Adrenal gland (tissue), 12 donors: ENCODE measurements around the gene KIF11. TPM values are rescaled to one million over a fixed set of nuclear protein-coding genes. Genes with fewer than 3 reads are reported as not detected.

Experiments used
- DNase-seq, 7 donors: peaks; one replicate each; pipeline ENCODE4 v3.0.0-alpha.2; 2019 to 2020
- H3K27ac ChIP-seq, 5 donors: fragments of 200-600 bp; sonication (generic) in 4 of 5; 1 replicate in 3 of 5; 2 replicates in 2 of 5; pipeline versions ENCODE4 v1.5.1 to v1.8.0; 2016 to 2020; ENCODE audit warnings: mild to moderate bottlenecking in 1 of 5
- H3K27me3 ChIP-seq: fragments of 200-600 bp; 2 replicates; pipeline ENCODE4 v1.8.0; 2021
- H3K36me3 ChIP-seq, 2 donors: fragments of 200-600 bp; replicated peaks in 1 of 2; 1 replicate in 1 of 2; 2 replicates in 1 of 2; pipeline versions ENCODE4 v1.5.1 to v1.8.0; 2018 to 2022
- H3K4me1 ChIP-seq, 2 donors: fragments of 200-600 bp; replicated peaks in 1 of 2; 1 replicate in 1 of 2; 2 replicates in 1 of 2; pipeline versions ENCODE4 v1.5.1 to v1.8.0; 2018 to 2021
- H3K4me3 ChIP-seq, 4 donors: fragments of 200-600 bp; sonication (generic) in 3 of 4; one replicate each; pipeline ENCODE4 v1.5.1; 2016 to 2018
- H3K9me3 ChIP-seq, 3 donors: fragments of 200-600 bp; sonication (generic) in 1 of 3; replicated peaks in 1 of 3; 1 replicate in 2 of 3; 2 replicates in 1 of 3; pipeline versions ENCODE4 v1.5.1 to v1.8.0; 2016 to 2021
- POLR2A ChIP-seq, 2 donors: fragments of 450-650 bp; IDR thresholded peaks; one replicate each; pipeline ENCODE4 v1.6.1; 2017; ENCODE audit warnings: antibody characterized with exemption in 2 of 2, mild to moderate bottlenecking in 2 of 2, moderate library complexity in 1 of 2
- WGBS, 4 donors: extraction: QIAGEN DNeasy Blood & Tissue Kit in 2 of 4; methylation state at CpG; one replicate each; pipeline versions ENCODE4 v1.1.5 to v1.1.7; 2013 to 2017; 5-methylcytosine and 5-hydroxymethylcytosine counted together
- intact Hi-C, 2 donors: fragments of 100-400 bp; cut with DNase I; formaldehyde crosslinking; loops; one replicate each; pipeline versions ENCODE4 v1.14.1 to v1.15.0; 2022 to 2023
- polyA plus RNA-seq, 3 donors: library from polyadenylated mRNA; stranded (reverse); fragments of 200-250 nt in 2 of 3; fragments of 350-450 nt in 1 of 3; fragmentation: Illumina TruSeq in 1 of 3; extraction: RNeasy Lipid Tissue Mini Kit (QIAGEN cat#74804) in 1 of 3; gene quantifications; one replicate each; pipeline ENCODE4 v1.2.3, GENCODE V29; 2013 to 2014
- total RNA-seq, 9 donors: library from RNA; depleted of rRNA in 4 of 9; stranded (reverse); fragments of >200 nt in 4 of 9; fragments of 120-200 nt in 1 of 9; fragmentation: NEBNext Ultra II Directional in 1 of 9; extraction: Animal tissue kit (Norgen Biotek cat#: 25700) in 1 of 9; gene quantifications; one replicate each; pipeline versions ENCODE4 v1.1.0 to v1.2.4, GENCODE V29; 2013 to 2023
- TF ChIP-seq, protein P1 (sequence below), 6 experiments: fragments of 450-650 bp in 4 of 6; fragments of 200-600 bp in 2 of 6; sonication (generic) in 1 of 6; IDR thresholded peaks; 1 replicate in 5 of 6; 2 replicates in 1 of 6; pipeline versions ENCODE4 v1.5.1 to v1.8.0; 2016 to 2021; ENCODE audit warnings: antibody characterized with exemption in 6 of 6, mild to moderate bottlenecking in 2 of 6, moderate library complexity in 1 of 6
- donor health status: healthy with polysubstance abuse.
- donor health status: Bipolar disorder and iron deficiency.
- donor health status: DM: yes; HTN: yes; CAD: no.
- donor health status: DM: no; HTN: no; CAD: no.
- donor health status: DM: no; HTN: no; CAD: no.
- donor health status: DM: yes; HTN: yes; CAD: no.

Gene KIF11
- total and polyA plus RNA-seq, 12 donors: 0.30 to 11.6 (median 1.4) TPM

DNA sequence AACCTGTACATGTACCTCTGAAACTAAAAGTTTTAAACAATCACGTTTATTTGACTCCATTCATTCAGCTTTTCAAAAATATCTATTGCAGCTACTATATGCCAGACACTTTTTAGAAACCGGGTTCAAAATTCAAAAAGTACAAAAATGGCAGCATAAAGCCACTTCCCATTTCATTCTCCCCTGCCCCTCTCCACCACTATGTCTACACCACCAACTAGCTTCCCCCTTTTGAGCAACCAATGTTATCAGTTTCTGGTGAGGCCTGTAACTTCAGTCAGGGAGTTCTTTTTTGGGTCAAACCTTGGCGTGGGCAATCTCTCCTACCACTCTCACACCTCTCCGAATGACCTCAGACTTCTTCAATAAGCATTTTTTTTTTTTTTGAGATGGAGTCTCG is 85.3 kb downstream of the KIF11 start:
- 87 to 94% (median 93%) methylated on average over 5 of the region's 5 CpGs for WGBS, 4 donors
- Histone ChIP-seq H3K4me3 (no peak overlapping the region), H3K4me1 (no peaks in the 10 kb centered on the region), H3K27me3 (no peaks in the 10 kb centered on the region), H3K36me3 (no peaks in the 10 kb centered on the region), H3K9me3 (no peaks in the 10 kb centered on the region), H3K27ac (no peak overlapping the region)
- no peak for DNase-seq
- no peak for TF ChIP-seq POLR2A (IDR thresholded peaks at IDR 0.05)
- TF ChIP-seq, protein P1, sequence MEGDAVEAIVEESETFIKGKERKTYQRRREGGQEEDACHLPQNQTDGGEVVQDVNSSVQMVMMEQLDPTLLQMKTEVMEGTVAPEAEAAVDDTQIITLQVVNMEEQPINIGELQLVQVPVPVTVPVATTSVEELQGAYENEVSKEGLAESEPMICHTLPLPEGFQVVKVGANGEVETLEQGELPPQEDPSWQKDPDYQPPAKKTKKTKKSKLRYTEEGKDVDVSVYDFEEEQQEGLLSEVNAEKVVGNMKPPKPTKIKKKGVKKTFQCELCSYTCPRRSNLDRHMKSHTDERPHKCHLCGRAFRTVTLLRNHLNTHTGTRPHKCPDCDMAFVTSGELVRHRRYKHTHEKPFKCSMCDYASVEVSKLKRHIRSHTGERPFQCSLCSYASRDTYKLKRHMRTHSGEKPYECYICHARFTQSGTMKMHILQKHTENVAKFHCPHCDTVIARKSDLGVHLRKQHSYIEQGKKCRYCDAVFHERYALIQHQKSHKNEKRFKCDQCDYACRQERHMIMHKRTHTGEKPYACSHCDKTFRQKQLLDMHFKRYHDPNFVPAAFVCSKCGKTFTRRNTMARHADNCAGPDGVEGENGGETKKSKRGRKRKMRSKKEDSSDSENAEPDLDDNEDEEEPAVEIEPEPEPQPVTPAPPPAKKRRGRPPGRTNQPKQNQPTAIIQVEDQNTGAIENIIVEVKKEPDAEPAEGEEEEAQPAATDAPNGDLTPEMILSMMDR (IDR thresholded peaks at IDR 0.05): no peak
- intact Hi-C loops: no loop called here

DNA sequence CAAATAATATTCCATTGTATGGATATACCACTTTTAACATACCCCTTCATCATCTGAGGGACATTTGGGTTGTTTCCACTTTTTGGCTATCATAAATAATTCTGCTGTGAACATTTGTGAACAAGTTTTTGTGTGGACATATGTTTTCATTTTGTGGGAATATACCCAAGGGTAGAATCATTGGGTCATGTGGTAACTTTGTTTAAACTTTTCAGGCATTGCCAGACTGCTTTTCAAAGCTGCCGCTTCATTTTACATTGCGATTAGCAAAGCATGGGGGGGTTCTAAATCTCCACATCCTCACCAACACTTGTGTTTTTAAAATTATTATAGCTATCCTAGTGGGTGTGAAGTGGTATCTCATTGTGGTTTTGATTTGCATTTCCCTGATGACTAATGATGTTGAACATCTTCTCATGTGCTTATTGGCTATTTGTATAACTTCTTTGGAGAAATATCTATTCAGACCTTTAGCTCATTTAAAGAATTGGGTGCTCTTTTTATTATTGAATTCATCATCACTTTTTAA is 88.4 kb downstream of the KIF11 start:
- Histone ChIP-seq H3K36me3 (no peaks in the 10 kb centered on the region), H3K4me3 (no peak overlapping the region), H3K27me3 (no peaks in the 10 kb centered on the region), H3K9me3 (no peaks in the 10 kb centered on the region), H3K4me1 (no peaks in the 10 kb centered on the region), H3K27ac (no peak overlapping the region)
- DNase-seq: no peak
- intact Hi-C loops: loop anchor here in 1 of 2 donors (10.0 kb wide), 1 partner anchor 133 kb away; no protein-coding TSS in a partner anchor
- WGBS, 4 donors: 87 to 100% (median 90%) methylated on average over 2 of the region's 2 CpGs
- TF ChIP-seq, protein P1 (IDR thresholded peaks at IDR 0.05): no peak
- TF ChIP-seq POLR2A (IDR thresholded peaks at IDR 0.05): no peak

DNA sequence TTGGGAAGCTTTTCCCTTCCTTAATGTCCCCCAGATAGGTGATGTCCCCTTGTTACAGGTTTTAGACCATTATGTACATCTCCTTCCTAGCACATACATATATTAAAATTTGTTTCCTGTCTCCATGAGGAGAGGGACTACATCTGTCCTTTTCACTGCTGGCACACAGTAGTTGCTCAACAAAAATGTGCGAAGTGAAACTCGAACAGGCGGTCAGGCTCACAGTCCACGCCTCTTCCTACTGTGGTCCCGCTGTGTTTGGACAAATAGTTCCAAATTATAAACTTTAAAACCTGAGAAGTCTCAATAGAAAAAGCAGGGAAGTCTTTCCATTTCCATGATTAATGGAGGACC is 95.6 kb downstream of the KIF11 start:
- Histone ChIP-seq H3K9me3 (no peaks in the 10 kb centered on the region), H3K27ac (peak overlapping the region in 1 of 5 donors; percentile 97), H3K4me1 (peaks cover 14 to 15% of the 10 kb centered on the region in 2 donors), H3K36me3 (peaks cover 0 to under 1% of the 10 kb centered on the region in 2 donors), H3K27me3 (no peaks in the 10 kb centered on the region), H3K4me3 (peak overlapping the region in 3 of 4 donors; percentile 6 to 80 (median 73))
- 63 to 70% (median 64%) methylated on average over 5 of the region's 5 CpGs for WGBS, 4 donors
- DNase-seq: no peak
- intact Hi-C loops: loop anchor here in 1 of 2 donors (10.0 kb wide), 1 partner anchor 126 kb away; no protein-coding TSS in a partner anchor
- TF ChIP-seq POLR2A (IDR thresholded peaks at IDR 0.05): no peak
- TF ChIP-seq, protein P1 (IDR thresholded peaks at IDR 0.05): no peak

DNA sequence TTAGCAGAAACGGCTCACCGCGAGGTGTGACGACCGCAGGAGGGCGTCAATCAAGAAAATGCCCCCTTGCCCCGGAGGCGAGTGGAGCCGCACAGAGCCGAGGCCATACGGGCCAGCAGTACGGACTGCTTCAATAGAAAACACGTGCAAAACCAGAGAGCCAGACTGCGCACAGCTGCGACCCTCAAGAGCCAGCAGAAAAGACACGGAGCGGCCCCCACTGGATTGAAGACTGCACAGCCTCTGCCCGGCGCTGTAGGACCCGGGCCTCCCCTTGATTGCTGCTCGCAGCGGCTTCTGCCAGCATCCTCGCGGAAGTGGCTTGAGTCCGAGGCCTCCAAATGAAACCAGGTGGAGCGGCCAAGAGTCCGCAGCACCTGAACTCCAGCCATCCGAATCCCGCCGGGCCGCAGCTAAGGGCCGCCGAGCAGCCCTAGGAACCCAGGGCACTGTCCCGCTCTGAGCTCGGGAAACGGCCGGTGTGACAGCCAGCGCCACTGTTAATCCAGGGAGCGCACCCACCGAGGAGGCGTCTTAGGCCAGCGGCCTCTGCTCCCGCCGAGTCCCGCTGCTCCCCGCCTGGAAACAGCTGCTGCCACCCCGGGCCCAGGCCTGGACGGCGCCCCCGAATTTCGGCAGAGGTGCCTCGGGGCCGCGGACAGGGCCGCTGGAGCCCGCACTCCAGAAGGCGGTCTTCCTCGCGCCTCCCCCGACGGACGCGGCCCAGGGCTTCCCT is 96.2 kb downstream of the KIF11 start:
- TF ChIP-seq, protein P1 (IDR thresholded peaks at IDR 0.05): no peak
- no peak for TF ChIP-seq POLR2A (IDR thresholded peaks at IDR 0.05)
- peak overlapping the region; percentile 6 to 80 (median 72) for H3K4me3 ChIP-seq
- DNase-seq: peak in 6 of 7 donors; percentile 40 to 63 (median 52)
- 0 to 3% (median 2%) methylated on average over 8 to 63 of the region's 63 CpGs for WGBS, 4 donors
- no peaks in the 10 kb centered on the region for H3K27me3 ChIP-seq
- peaks cover 16 to 20% of the 10 kb centered on the region in 2 donors for H3K4me1 ChIP-seq
- H3K36me3 ChIP-seq: peaks cover 0 to 5% of the 10 kb centered on the region in 2 donors
- no peaks in the 10 kb centered on the region for H3K9me3 ChIP-seq
- intact Hi-C loops: loop anchor here in 1 of 2 donors (10.0 kb wide), 1 partner anchor 126 kb away; no protein-coding TSS in a partner anchor
- H3K27ac ChIP-seq: peak overlapping the region; percentile 61 to 97 (median 93)
